HFFc6 (cell line): ENCODE data around the gene FOXP1. TPM values are rescaled to one million over a fixed set of nuclear protein-coding genes. Genes with fewer than 3 reads are reported as not detected.

Source experiments
- DNase-seq: peaks from one replicate; pipeline ENCODE4 v3.0.0-alpha.2; 2018
- H3K27ac Mint-ChIP-seq: 2 replicates; pipeline ENCODE4 v1.8.0; 2020; ENCODE audit warnings: mild to moderate bottlenecking, mixed read lengths
- H3K27me3 Mint-ChIP-seq: 2 replicates; pipeline ENCODE4 v1.8.0; 2021; ENCODE audit warnings: mild to moderate bottlenecking, moderate library complexity, mixed read lengths; ENCODE audit not compliant: insufficient read depth
- H3K36me3 Mint-ChIP-seq: 2 replicates; pipeline ENCODE4 v1.8.0; 2021; ENCODE audit warnings: low read depth, mixed read lengths
- H3K4me1 Mint-ChIP-seq: 2 replicates; pipeline ENCODE4 v1.8.0; 2020; ENCODE audit warnings: low read depth, mixed read lengths
- H3K4me3 Mint-ChIP-seq: 2 replicates; pipeline ENCODE4 v1.8.0; 2020; ENCODE audit warnings: mild to moderate bottlenecking, moderate library complexity, mixed read lengths
- H3K9me3 Mint-ChIP-seq: 2 replicates; pipeline ENCODE4 v1.8.0; 2020; ENCODE audit warnings: mild to moderate bottlenecking, mixed read lengths
- CTCF ChIP-seq: fragments of 200-600 bp; sonication (generic); IDR thresholded peaks from 2 replicates; pipeline ENCODE4 v1.5.0; 2021; ENCODE audit warnings: antibody characterized with exemption, mild to moderate bottlenecking
- total RNA-seq, 6 experiments: library from RNA; stranded (reverse); fragmentation: NEBNext Ultra II Directional; extraction: Animal tissue kit (Norgen Biotek cat#: 25700); gene quantifications; 2 replicates in 1 of 6; 3 replicates in 5 of 6; pipeline ENCODE4 v1.2.3, GENCODE V29; 2021

The FOXP1 gene
- total RNA-seq, 6 experiments from 2014 or later, result 32.2 to 59.3 (median 52.0) TPM

GRCh38 chr3:71101014-71101413, 482.5 kb downstream of the FOXP1 start:
- DNase-seq, result peak; percentile 82
- Mint-ChIP-seq H3K27ac (peak overlapping the region; percentile 99), H3K9me3 (no peaks in the 10 kb centered on the region), H3K4me1 (peaks cover 74% of the 10 kb centered on the region), H3K27me3 (no peaks in the 10 kb centered on the region; the same call in 1 of the 2 replicates), H3K4me3 (peak overlapping the region; percentile 78), H3K36me3 (no peaks in the 10 kb centered on the region)
- TF ChIP-seq CTCF, result no peak

GRCh38 chr3:71099997-71100719, 483.4 kb downstream of the FOXP1 start:
- no peaks in the 10 kb centered on the region for H3K9me3 Mint-ChIP-seq
- peak overlapping the region; percentile 99 for H3K27ac Mint-ChIP-seq
- H3K4me3 Mint-ChIP-seq, result peak overlapping the region; percentile 78
- H3K36me3 Mint-ChIP-seq, result peaks cover 1% of the 10 kb centered on the region; the same call in 1 of the 2 replicates
- H3K4me1 Mint-ChIP-seq, result peaks cover 65% of the 10 kb centered on the region
- DNase-seq, result no peak
- TF ChIP-seq CTCF, result no peak
- no peaks in the 10 kb centered on the region; the same call in 1 of the 2 replicates for H3K27me3 Mint-ChIP-seq

GRCh38 chr3:71097557-71097956, 486.0 kb downstream of the FOXP1 start:
- no peaks in the 10 kb centered on the region; the same call in 1 of the 2 replicates for H3K27me3 Mint-ChIP-seq
- H3K4me1 Mint-ChIP-seq, result peaks cover 39% of the 10 kb centered on the region
- H3K9me3 Mint-ChIP-seq, result no peaks in the 10 kb centered on the region
- no peak for TF ChIP-seq CTCF
- H3K4me3 Mint-ChIP-seq, result no peak overlapping the region
- no peak for DNase-seq
- H3K36me3 Mint-ChIP-seq, result peaks cover 3% of the 10 kb centered on the region; the same call in 1 of the 2 replicates
- H3K27ac Mint-ChIP-seq, result no peak overlapping the region

DNA sequence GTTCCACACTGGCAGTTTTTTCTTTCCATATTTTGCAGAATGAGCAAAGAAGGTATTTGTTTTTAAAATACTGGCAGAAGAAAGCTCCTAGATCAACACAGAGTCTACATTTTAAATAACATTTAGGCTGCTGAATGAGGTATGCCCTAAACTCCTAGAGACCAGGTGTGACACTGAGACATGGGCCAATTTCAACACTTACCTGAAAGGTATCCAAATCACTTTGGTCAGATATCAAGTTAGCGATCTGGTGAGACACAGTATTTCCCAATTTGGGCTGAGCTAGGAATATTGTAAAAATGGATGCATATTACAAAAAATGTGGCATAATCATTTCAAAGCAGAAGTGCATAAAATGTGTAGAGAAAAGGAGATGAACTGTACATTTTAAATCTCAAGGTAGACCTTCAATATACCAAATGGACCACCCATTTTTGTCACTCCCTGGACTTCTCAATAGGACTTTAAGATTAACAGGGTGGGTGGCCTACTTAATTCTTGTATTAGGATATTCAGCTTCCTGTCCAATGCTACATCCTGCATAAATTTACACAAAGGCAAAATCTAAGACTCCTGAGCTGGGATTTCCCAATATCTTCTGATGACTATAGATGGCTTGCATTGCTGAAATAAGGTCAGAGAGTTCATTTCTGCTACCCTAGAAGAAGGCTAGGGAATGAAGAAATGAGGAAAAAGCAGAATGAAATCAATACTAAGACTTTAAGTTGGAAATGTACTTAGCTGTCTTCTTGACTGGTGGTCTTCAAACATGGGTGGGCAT, 487.8 kb downstream of the FOXP1 start:
- Mint-ChIP-seq H3K27me3 (no peaks in the 10 kb centered on the region; the same call in 1 of the 2 replicates), H3K4me3 (no peak overlapping the region), H3K27ac (no peak overlapping the region), H3K9me3 (no peaks in the 10 kb centered on the region), H3K4me1 (peaks cover 20% of the 10 kb centered on the region), H3K36me3 (peaks cover 3% of the 10 kb centered on the region; the same call in 1 of the 2 replicates)
- DNase-seq, result no peak
- TF ChIP-seq CTCF, result no peak

DNA sequence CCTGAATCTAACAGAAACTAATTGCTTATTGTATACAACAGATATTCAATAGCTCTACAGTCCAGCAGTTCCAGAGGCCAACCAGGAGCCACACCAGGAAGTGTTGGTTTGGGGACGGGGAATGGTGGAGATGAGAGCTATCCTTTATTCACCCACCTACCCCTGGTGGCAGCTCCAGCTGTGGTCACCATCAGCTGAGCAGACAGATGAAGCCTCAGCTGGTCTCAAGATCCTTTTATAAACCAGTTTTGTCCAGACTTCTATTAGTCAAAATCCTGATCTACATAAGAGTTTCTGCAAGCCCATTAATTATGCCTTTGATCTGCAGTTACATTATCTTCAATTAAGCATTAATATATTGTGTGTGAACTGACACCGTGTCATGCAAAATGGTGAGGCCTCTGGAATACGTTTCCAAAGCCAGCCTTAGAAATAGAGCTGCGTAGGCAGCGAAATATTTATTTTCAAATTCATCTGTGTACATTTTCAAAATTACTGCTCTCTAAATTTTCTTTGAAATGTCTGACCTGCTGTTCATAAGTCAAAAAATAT, 488.8 kb downstream of the FOXP1 start:
- Mint-ChIP-seq H3K27me3 (no peaks in the 10 kb centered on the region; the same call in 1 of the 2 replicates), H3K36me3 (peaks cover 3% of the 10 kb centered on the region; the same call in 1 of the 2 replicates), H3K4me1 (peaks cover 18% of the 10 kb centered on the region), H3K4me3 (no peak overlapping the region), H3K27ac (no peak overlapping the region), H3K9me3 (no peaks in the 10 kb centered on the region)
- no peak for DNase-seq
- TF ChIP-seq CTCF, result no peak
